WI38 (cell line): ENCODE data around the gene MCM6.
"Not testable (repeated sequence)": the region's sequence is repeated elsewhere in the genome, so short reads cannot be mapped to it uniquely, and the experiment has no call there.

Source experiments
- H3K4me3 ChIP-seq: 2 replicates; pipeline ENCODE4 v1.5.1; 2011; ENCODE audit warnings: low read depth, mild to moderate bottlenecking, control low read depth, low read length
- TF ChIP-seq, protein P1 (sequence below): IDR thresholded peaks from 2 replicates; pipeline ENCODE4 v1.5.1; 2012; ENCODE audit warnings: low read depth, mild to moderate bottlenecking, control low read depth, low read length

MCM6 gene

DNA sequence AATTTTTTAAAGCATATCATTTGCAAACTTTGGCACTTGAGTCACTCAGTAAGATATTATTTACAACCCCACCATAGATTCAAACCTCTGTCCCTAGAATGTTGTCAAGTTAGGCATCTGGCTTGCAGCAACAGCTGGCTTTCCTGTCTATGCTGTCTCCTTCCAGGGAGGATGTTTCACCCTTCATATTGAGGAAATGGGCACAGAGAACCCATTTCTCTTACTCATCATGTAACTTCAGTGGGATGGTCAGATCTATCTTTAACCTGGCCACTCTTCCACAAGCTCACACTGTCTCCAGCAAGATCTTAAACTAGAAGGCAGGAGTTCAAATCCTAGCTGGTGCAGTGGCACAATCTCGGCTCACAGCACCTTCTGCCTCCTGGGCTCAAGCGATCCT is 55.1 kb downstream of the MCM6 start:
- TF ChIP-seq, protein P1, sequence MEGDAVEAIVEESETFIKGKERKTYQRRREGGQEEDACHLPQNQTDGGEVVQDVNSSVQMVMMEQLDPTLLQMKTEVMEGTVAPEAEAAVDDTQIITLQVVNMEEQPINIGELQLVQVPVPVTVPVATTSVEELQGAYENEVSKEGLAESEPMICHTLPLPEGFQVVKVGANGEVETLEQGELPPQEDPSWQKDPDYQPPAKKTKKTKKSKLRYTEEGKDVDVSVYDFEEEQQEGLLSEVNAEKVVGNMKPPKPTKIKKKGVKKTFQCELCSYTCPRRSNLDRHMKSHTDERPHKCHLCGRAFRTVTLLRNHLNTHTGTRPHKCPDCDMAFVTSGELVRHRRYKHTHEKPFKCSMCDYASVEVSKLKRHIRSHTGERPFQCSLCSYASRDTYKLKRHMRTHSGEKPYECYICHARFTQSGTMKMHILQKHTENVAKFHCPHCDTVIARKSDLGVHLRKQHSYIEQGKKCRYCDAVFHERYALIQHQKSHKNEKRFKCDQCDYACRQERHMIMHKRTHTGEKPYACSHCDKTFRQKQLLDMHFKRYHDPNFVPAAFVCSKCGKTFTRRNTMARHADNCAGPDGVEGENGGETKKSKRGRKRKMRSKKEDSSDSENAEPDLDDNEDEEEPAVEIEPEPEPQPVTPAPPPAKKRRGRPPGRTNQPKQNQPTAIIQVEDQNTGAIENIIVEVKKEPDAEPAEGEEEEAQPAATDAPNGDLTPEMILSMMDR = no peak

DNA sequence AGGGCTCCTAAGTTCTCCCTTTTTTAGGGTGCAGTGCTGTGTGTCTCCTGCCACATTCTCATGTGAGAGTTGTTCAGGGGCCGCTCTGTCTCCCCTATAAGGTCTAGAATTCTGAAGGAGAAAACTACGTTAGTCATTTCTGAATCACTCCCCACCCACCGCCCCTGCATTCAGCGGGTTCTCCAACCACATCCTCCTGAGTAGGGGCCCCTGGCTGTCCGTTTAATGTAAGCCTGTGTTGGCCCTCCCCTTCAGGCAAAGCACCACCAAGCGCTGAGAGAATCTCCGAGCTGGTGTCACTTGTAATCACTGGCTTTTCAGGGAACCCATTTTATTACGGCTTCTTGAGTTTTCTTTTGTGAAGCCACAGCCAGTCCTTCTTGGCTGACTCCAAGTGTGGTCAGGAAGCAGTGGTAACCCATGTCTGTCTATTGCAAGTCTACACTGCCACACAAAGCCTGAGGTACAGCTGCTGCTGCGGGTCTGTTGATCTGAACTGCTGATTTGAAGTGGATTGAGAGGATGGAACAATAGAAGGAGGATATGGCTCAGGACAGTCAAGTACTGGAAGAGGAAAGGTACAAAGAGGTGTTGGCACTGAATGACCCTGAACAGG is 56.1 kb downstream of the MCM6 start:
- TF ChIP-seq, protein P1 = no peak
- H3K4me3 ChIP-seq = no peak overlapping the region

More for the DNA sequence above, 55.1 kb downstream of the MCM6 start:
- no peak overlapping the region for H3K4me3 ChIP-seq

DNA sequence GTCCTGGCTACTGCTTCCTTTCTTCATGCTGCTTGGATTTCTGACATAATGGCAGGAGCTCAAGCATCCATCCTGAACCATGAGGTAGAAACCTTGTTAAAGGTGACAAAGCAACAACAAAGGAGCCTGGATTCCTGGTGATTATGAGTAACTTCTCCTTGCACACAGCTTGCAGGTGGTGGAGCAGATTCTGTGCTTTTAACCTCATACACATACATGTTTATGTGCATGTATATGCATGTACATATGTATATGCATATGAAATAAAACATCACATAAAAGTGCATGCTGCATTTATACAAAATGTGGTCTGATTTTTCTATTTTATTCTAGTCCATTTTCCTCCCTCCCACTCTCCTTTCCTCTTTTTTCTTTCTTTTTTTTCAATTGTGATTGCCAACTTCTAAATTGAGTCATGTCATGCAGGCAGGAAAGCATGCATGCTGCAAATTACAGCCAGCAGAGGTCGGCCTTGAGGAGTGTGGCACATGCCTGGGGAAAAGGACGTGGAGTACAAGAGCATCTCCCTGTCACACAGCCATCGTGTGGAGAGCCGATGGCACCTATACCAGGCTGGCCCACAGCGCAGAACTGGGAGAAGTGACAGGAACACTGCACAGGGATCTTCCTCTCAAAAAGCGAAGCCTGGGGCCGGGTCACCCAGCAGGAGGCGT is 57.2 kb downstream of the MCM6 start:
- TF ChIP-seq, protein P1 = peak; percentile 25; the same call in 1 of the 2 replicates

DNA sequence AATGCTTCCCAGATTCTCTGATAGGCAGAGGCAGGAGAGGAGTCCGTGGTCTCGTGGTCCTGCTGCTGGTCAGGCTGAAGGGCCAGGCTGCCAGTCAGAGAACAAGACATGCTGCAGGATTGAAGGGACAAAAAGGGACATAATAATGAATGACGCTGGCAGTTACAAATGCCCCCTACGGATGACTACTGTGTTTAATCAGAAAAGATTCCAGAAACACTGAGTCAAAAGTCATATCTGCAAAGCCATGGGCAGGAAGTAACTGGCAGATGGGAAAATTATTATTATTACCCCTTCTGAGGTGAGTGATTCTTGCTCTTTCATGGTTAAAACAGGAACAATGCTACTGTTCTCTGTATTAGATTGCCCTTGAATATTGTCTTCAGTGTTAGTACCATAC is 58.3 kb downstream of the MCM6 start:
- TF ChIP-seq, protein P1 = no peak
- H3K4me3 ChIP-seq = no peak overlapping the region

More for the DNA sequence above, 57.2 kb downstream of the MCM6 start:
- no peak overlapping the region for H3K4me3 ChIP-seq

DNA sequence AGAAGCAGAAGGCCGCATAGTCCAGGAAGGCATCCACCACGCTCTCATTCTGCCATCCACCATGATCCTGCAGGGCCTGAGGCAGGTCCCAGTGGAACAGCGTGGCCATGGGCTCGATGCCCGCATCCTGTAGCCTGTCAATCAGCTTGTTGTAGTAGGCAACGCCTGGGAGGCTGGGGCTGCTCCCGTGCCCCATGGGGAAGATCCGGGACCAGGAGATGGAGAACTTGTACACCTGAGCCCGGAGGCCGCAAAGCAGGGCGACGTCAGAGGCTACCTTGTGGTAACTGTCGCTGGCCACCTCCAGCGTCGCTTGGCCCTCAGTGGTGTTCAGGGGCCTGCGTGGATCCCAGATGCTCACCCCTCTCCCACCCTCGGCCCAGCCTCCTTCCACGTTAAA is 58.8 kb downstream of the MCM6 start:
- no peak overlapping the region for H3K4me3 ChIP-seq
- TF ChIP-seq, protein P1 = no peak

DNA sequence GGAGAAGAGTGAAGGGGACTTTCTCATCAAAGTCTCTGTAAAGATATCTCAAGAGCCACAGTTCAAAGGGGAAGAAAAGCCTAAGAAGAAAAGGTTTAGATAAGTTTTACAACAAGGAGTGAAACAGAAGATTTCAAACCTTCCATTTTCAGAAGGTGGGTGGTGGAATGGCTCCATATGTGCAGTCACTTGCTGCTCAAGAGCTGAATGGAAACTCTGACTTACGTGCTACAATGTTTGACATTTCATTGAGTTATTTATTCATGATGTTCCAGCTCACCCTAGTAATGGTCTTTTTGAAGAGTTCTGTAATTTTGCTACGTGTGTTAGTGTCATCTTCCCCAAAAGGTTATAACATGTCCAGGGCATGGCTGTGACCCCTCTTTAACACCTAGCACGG is 61.0 kb downstream of the MCM6 start:
- TF ChIP-seq, protein P1 = no peak
- no peak overlapping the region for H3K4me3 ChIP-seq

DNA sequence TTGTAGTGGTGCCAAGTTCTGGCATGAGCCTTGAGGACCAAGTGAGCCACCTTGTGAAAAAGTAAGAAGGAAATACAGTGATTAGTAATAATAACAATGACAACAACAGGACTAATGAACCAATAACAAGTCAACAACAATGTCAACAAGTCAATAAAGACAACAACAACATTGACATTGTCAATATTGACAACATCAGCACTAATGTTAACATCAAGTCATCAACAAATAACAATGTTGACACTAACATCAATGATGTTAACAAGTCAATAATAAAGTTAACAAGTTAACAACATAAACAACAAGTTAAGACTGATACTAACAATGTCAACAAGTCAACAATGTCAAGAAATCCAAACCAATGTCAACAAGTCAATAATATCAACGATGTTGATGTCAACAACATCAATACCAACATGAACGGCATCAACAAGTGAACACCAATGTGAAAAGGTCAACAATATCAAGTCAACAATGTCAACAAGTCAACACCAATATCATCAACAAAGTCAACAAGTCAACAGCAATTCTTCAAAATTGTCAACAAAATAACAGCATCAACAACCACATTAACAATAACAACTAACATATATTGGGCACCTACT is 63.2 kb downstream of the MCM6 start:
- TF ChIP-seq, protein P1 = no peak
- no peak overlapping the region for H3K4me3 ChIP-seq

DNA sequence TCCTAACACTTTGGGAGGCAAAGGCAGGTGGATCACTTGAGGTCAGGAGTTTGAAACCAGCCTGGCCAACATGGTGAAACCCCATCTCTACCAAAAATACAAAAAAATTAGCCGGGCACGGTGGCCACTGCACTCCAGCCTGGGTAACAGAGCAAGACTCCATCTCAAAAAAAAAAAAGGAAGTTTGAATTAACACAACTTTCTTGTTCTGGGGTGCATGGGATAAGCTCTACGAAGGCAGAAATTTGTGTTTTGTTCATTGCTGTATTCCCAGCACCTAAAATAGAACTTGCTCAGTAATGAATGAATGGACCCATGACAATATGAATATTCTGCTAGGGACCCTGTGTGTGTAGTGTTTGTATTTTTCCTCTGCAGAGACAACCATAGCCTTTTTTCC is 68.4 kb downstream of the MCM6 start:
- not testable (repeated sequence) for H3K4me3 ChIP-seq
